Right cardiac atrium (tissue), 5 donors: ENCODE measurements around the gene PLEKHD1. TPM values are rescaled to one million over a fixed set of nuclear protein-coding genes. Genes with fewer than 3 reads are reported as not detected.
A peak's percentile ranks its signal among the peaks of the same experiment; 100 is the strongest.

Experiments
- ATAC-seq, 2 donors: fragments of 200-7000 bp; cut with Tn5 transposase; one replicate each; pipeline versions ENCODE4 v1.8.0 to v1.9.1; 2020; ENCODE audit warnings: moderate library complexity in 2 of 2, mild to moderate bottlenecking in 1 of 2
- DNase-seq, 3 donors: peaks; one replicate each; pipeline ENCODE4 v3.0.0-alpha.2; 2020
- H3K27ac ChIP-seq: one replicate; pipeline ENCODE4 v1.5.1; 2013; ENCODE audit warnings: mild to moderate bottlenecking, low read length, control low read depth, moderate library complexity
- H3K27me3 ChIP-seq: one replicate; pipeline ENCODE4 v1.6.1; 2013; ENCODE audit not compliant: control insufficient read depth, insufficient read depth
- H3K4me1 ChIP-seq: one replicate; pipeline ENCODE4 v1.6.1; 2013; ENCODE audit warnings: low read length; ENCODE audit not compliant: control insufficient read depth, insufficient read depth
- H3K4me3 ChIP-seq: one replicate; pipeline ENCODE4 v1.5.1; 2013; ENCODE audit warnings: low read length, control low read depth
- H3K9me3 ChIP-seq: one replicate; pipeline ENCODE4 v1.6.1; 2013; ENCODE audit warnings: low read length; ENCODE audit not compliant: control insufficient read depth
- WGBS: extraction: QIAGEN DNeasy Blood & Tissue Kit; methylation state at CpG from one replicate; pipeline ENCODE4 v1.1.7; 2013; 5-methylcytosine and 5-hydroxymethylcytosine counted together
- intact Hi-C, 4 donors: fragments of 100-400 bp; cut with DNase I; formaldehyde crosslinking; loops; one replicate each; pipeline versions ENCODE4 v1.11.0 to v1.14.0; 2022 to 2023
- polyA plus RNA-seq: library from polyadenylated mRNA; stranded (reverse); fragments of 200-250 nt; gene quantifications from one replicate; pipeline ENCODE4 v1.2.3, GENCODE V29; 2013
- total RNA-seq, 4 donors: library from RNA; stranded (reverse); fragmentation: NEBNext Ultra II Directional; extraction: Animal tissue kit (Norgen Biotek cat#: 25700); gene quantifications; one replicate each; pipeline ENCODE4 v1.2.1, GENCODE V29; 2021
- donor health status: healthy with polysubstance abuse.
- donor health status: DM: no; HTN: yes; CAD: no.
- donor health status: DM: no; HTN: no; CAD: no.
- donor health status: DM: no; HTN: yes; CAD: no; lungs with severe emphysema.
- donor health status: DM: yes; HTN: yes; CAD: no.

The PLEKHD1 gene
- total and polyA plus RNA-seq, 5 donors: 0.06 to 0.20 (median 0.08) TPM

- no peaks in the 10 kb centered on the region for H3K27me3 ChIP-seq
- intact Hi-C loops: no loop called here
- no peaks in the 10 kb centered on the region for H3K9me3 ChIP-seq
- no peak overlapping the region for H3K27ac ChIP-seq
- H3K4me3 ChIP-seq: no peak overlapping the region
- H3K4me1 ChIP-seq: no peaks in the 10 kb centered on the region
- ATAC-seq (no peak), DNase-seq (no peak)
These were observed 52.4 kb downstream of the PLEKHD1 start for GRCh38 chr14:69536971-69537370.

GRCh38 chr14:69537900-69538299 is 53.4 kb downstream of the PLEKHD1 start:
- no peaks in the 10 kb centered on the region for H3K27me3 ChIP-seq
- 88% methylated on average over 1 of the region's 1 CpG for WGBS

GRCh38 chr14:69538766-69539165 is 54.2 kb downstream of the PLEKHD1 start:
- Histone ChIP-seq H3K4me3 (no peak overlapping the region), H3K27ac (no peak overlapping the region), H3K4me1 (no peaks in the 10 kb centered on the region), H3K9me3 (no peaks in the 10 kb centered on the region), H3K27me3 (no peaks in the 10 kb centered on the region)
- intact Hi-C loops: no loop called here
- ATAC-seq (no peak), DNase-seq (no peak)
- WGBS: 95% methylated on average over 1 of the region's 1 CpG

More at GRCh38 chr14:69537900-69538299, 53.4 kb downstream of the PLEKHD1 start:
- no peak for ATAC-seq
- no peaks in the 10 kb centered on the region for H3K9me3 ChIP-seq
- no peak for DNase-seq
- H3K4me3 ChIP-seq: no peak overlapping the region
- no peak overlapping the region for H3K27ac ChIP-seq
- intact Hi-C loops: no loop called here
- H3K4me1 ChIP-seq: no peaks in the 10 kb centered on the region

GRCh38 chr14:69539631-69540410 is 55.3 kb downstream of the PLEKHD1 start:
- peak in 1 of 2 donors; percentile 40 for ATAC-seq
- H3K27me3 ChIP-seq: no peaks in the 10 kb centered on the region

GRCh38 chr14:69540654-69541335 is 56.3 kb downstream of the PLEKHD1 start:
- no peak for ATAC-seq
- H3K27me3 ChIP-seq: no peaks in the 10 kb centered on the region
- no peaks in the 10 kb centered on the region for H3K4me1 ChIP-seq
- 74% methylated on average over 5 of the region's 5 CpGs for WGBS
- DNase-seq: no peak
- no peak overlapping the region for H3K27ac ChIP-seq
- intact Hi-C loops: no loop called here
- H3K4me3 ChIP-seq: no peak overlapping the region
- H3K9me3 ChIP-seq: no peaks in the 10 kb centered on the region

More at GRCh38 chr14:69539631-69540410, 55.3 kb downstream of the PLEKHD1 start:
- 58% methylated on average over 6 of the region's 6 CpGs for whole genome bisulfite sequencing
- no peak overlapping the region for H3K4me3 ChIP-seq
- DNase-seq: peak; percentile 60 to 77 (median 76)
- no peaks in the 10 kb centered on the region for H3K4me1 ChIP-seq
- no peak overlapping the region for H3K27ac ChIP-seq
- intact Hi-C loops: no loop called here
- H3K9me3 ChIP-seq: no peaks in the 10 kb centered on the region

GRCh38 chr14:69542311-69542710 is 57.8 kb downstream of the PLEKHD1 start:
- no peaks in the 10 kb centered on the region for H3K4me1 ChIP-seq
- no peaks in the 10 kb centered on the region for H3K27me3 ChIP-seq
- ATAC-seq (no peak), DNase-seq (no peak)
- no peaks in the 10 kb centered on the region for H3K9me3 ChIP-seq
- intact Hi-C loops: no loop called here
- 66% methylated on average over 2 of the region's 2 CpGs for WGBS
- H3K27ac ChIP-seq: no peak overlapping the region
- no peak overlapping the region for H3K4me3 ChIP-seq

GRCh38 chr14:69543341-69544115 is 59.0 kb downstream of the PLEKHD1 start:
- 54% methylated on average over 12 of the region's 12 CpGs for WGBS
- intact Hi-C loops: no loop called here
- DNase-seq: peak in 2 of 3 donors; percentile 59 to 63
- Histone ChIP-seq H3K27ac (no peak overlapping the region), H3K9me3 (no peaks in the 10 kb centered on the region), H3K4me1 (no peaks in the 10 kb centered on the region), H3K4me3 (no peak overlapping the region), H3K27me3 (no peaks in the 10 kb centered on the region)
- ATAC-seq: peak; percentile 53 to 59

GRCh38 chr14:69547701-69548348 is 63.3 kb downstream of the PLEKHD1 start:
- ATAC-seq (peak; percentile 16 to 51), DNase-seq (peak in 1 of 3 donors; percentile 60)
- 4% methylated on average over 46 of the region's 46 CpGs for WGBS
- no peaks in the 10 kb centered on the region for H3K27me3 ChIP-seq
- H3K4me1 ChIP-seq: no peaks in the 10 kb centered on the region
- H3K9me3 ChIP-seq: no peaks in the 10 kb centered on the region
- intact Hi-C loops: no loop called here
- no peak overlapping the region for H3K27ac ChIP-seq
- H3K4me3 ChIP-seq: no peak overlapping the region

GRCh38 chr14:69548566-69548965 is 64.0 kb downstream of the PLEKHD1 start:
- Histone ChIP-seq H3K4me3 (no peak overlapping the region), H3K4me1 (no peaks in the 10 kb centered on the region), H3K9me3 (no peaks in the 10 kb centered on the region), H3K27ac (no peak overlapping the region), H3K27me3 (no peaks in the 10 kb centered on the region)
- no peak for ATAC-seq
- WGBS: 89% methylated on average over 8 of the region's 8 CpGs
- intact Hi-C loops: no loop called here
- DNase-seq: no peak

GRCh38 chr14:69551511-69551910 is 67.0 kb downstream of the PLEKHD1 start:
- H3K9me3 ChIP-seq: no peaks in the 10 kb centered on the region
- DNase-seq (no peak), ATAC-seq (no peak)
- H3K27me3 ChIP-seq: no peaks in the 10 kb centered on the region
- H3K4me1 ChIP-seq: no peaks in the 10 kb centered on the region
- intact Hi-C loops: no loop called here
- WGBS: 57% methylated on average over 2 of the region's 2 CpGs
- H3K27ac ChIP-seq: no peak overlapping the region
- no peak overlapping the region for H3K4me3 ChIP-seq
